Memory B cell (primary cell): ENCODE data around the gene ZBTB37.
A peak's percentile ranks its signal among the peaks of the same experiment; 100 is the strongest.
"Not testable (repeated sequence)": the region's sequence is repeated elsewhere in the genome, so short reads cannot be mapped to it uniquely, and the experiment has no call there.

Experiments
- ATAC-seq: fragments of 150-1000 bp; cut with Tn5 transposase; 2 replicates; pipeline ENCODE4 v1.10.0; 2021; ENCODE audit warnings: low read depth, mild to moderate bottlenecking, moderate library complexity
- DNase-seq, 2 donors: peaks; one replicate each; pipeline ENCODE4 v3.0.0; 2022; ENCODE audit warnings: low spot score in 2 of 2
- H3K27ac Mint-ChIP-seq: one replicate; pipeline ENCODE4 v1.8.0; 2022; ENCODE audit warnings: mild to moderate bottlenecking, moderate library complexity, mixed read lengths
- H3K27me3 Mint-ChIP-seq: one replicate; pipeline ENCODE4 v1.8.0; 2022; ENCODE audit warnings: mixed read lengths
- H3K36me3 Mint-ChIP-seq: one replicate; pipeline ENCODE4 v1.8.0; 2022; ENCODE audit warnings: mild to moderate bottlenecking, mixed read lengths
- H3K4me1 Mint-ChIP-seq: one replicate; pipeline ENCODE4 v1.8.0; 2022; ENCODE audit warnings: mixed read lengths
- H3K4me3 Mint-ChIP-seq: one replicate; pipeline ENCODE4 v1.8.0; 2022; ENCODE audit warnings: mild to moderate bottlenecking, moderate library complexity, mixed read lengths
- H3K9me3 Mint-ChIP-seq: one replicate; pipeline ENCODE4 v1.8.0; 2022; ENCODE audit warnings: mixed read lengths

ZBTB37 gene

GRCh38 chr1:173860065-173860464, 8.1 kb upstream of the ZBTB37 start:
- Mint-ChIP-seq H3K36me3 (peaks cover 30% of the 10 kb centered on the region), H3K27ac (no peak overlapping the region), H3K4me3 (no peak overlapping the region), H3K4me1 (peaks cover 13% of the 10 kb centered on the region), H3K27me3 (no peaks in the 10 kb centered on the region), H3K9me3 (no peaks in the 10 kb centered on the region)
- no peak for ATAC-seq
- DNase-seq, result no peak

DNA sequence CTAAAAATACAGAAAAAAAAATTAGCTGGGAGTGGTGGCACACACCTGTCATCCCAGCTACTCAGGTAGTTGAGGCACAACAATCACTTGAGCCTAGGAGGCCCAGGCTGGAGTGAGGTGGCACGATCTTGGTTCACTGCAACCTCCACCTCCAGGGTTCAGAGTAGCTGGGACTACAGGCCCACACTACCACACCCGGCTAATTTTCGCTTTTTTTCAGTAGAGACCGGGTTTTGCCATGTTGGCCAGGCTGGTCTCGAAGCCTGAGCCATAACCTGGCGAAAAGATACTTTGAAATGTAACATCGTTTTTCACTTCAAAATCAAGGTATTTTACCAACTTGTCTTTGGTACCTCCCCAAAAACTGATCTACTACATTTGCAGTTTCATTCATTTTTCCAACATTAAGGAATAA, 6.4 kb upstream of the ZBTB37 start:
- Mint-ChIP-seq H3K27ac (peak overlapping the region; percentile 92), H3K9me3 (no peaks in the 10 kb centered on the region), H3K4me3 (no peak overlapping the region), H3K4me1 (peaks cover 30% of the 10 kb centered on the region), H3K27me3 (no peaks in the 10 kb centered on the region), H3K36me3 (peaks cover 33% of the 10 kb centered on the region)
- DNase-seq, result no peak
- ATAC-seq, result no peak

DNA sequence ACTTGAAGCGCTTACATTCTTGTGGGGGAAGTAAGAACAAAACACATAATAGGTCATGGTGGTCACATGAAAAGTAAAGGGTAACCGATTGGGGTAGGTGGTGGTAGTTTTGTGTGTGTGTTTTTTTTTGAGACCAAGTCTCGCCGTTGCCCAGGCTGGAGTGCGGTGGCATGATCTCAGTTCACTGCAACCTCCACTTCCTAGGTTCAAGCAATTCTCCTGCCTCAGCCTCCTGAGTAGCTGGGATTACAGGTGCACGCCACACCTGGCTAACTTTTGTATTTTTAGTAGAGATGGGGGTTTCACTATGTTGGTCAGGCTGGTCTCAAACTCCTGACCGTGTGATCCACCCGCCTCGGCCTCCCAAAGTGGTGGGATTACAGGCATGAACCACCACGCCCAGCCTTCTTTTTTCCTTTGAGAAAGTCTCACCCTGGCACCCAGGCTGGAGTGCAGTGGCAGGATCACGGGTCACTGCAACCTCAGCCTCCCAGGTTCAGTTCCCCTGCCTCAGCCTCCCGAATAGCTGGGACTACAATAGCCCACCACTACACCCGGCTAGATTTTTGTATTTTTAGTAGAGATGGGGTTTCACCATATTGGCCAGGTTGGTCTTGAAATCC, 5.9 kb upstream of the ZBTB37 start:
- DNase-seq, ATAC-seq, H3K27me3 Mint-ChIP-seq, H3K9me3 Mint-ChIP-seq, H3K4me3 Mint-ChIP-seq: not testable (repeated sequence)
- peak overlapping the region; percentile 92 for H3K27ac Mint-ChIP-seq
- peaks cover 35% of the 10 kb centered on the region for H3K36me3 Mint-ChIP-seq
- peaks cover 32% of the 10 kb centered on the region for H3K4me1 Mint-ChIP-seq

DNA sequence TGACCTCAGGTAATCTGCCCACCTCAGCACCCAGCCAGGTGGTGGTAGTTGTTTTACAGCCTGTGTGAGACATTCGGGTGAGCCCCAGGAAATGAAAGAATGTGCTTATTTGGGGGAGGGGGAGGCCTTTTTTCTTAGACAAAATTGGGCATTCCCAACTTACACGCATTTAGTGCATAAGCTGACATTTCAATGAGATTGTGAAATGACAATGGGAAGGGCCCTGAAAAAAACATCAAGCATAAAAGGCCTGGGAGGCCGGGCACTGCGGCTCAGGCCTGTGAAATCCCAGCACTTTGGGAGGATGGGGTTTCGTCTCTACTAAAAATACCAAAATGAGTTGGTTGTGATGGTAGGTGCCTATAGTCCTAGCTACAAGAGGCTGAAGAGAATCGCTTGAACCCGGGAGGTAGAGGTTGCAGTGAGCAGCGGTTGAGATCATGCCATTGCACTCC, 5.4 kb upstream of the ZBTB37 start:
- Mint-ChIP-seq H3K27me3 (no peaks in the 10 kb centered on the region), H3K9me3 (no peaks in the 10 kb centered on the region), H3K36me3 (peaks cover 35% of the 10 kb centered on the region), H3K4me1 (peaks cover 32% of the 10 kb centered on the region), H3K27ac (peak overlapping the region; percentile 92), H3K4me3 (no peak overlapping the region)
- DNase-seq (no peak), ATAC-seq (no peak)

DNA sequence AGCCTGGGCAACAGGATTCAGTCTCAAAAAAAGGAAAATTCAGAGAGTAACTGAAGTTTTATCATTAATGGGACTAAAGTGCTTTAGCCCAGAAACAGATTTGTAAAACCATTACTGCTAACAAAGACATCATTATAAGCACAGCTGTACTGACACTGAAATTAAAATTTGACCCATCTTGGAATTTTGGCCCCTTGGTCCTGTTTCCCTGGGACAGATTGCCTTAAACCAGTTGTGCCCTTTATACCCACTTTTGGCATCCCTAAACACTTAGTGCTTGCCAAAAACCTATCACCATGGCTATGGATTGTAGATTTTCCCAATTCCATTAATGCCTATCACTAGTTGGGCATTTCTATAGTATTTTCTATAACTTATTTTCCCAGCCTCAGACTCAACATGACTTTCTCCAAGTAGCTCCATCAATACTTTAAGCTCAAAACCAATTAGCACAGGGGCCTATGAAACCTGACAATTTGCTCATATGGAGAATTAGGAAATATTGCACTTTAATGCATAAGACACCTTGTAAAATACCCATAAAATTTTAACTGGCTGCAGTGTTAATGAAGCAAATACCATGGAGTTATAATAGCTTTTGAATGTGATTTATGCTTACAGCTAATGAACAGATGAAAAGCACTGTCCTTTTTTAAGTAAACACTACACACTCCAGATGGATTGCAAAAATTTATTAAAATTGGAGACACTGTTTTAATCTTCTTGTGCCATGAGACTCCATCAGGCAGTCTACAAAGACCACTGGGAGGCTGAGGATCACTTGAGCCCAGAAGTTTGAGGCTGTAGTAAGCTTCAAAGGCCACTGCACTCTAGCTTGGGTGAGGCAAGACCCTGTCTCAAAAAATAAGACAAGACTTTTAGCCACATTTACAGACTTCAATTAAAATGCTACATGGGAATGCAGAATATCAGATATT, 4.7 kb upstream of the ZBTB37 start:
- Mint-ChIP-seq H3K27me3 (no peaks in the 10 kb centered on the region), H3K4me3 (no peak overlapping the region), H3K27ac (peak overlapping the region; percentile 92), H3K36me3 (peaks cover 35% of the 10 kb centered on the region), H3K9me3 (no peaks in the 10 kb centered on the region), H3K4me1 (peaks cover 32% of the 10 kb centered on the region)
- ATAC-seq, result no peak
- no peak for DNase-seq

DNA sequence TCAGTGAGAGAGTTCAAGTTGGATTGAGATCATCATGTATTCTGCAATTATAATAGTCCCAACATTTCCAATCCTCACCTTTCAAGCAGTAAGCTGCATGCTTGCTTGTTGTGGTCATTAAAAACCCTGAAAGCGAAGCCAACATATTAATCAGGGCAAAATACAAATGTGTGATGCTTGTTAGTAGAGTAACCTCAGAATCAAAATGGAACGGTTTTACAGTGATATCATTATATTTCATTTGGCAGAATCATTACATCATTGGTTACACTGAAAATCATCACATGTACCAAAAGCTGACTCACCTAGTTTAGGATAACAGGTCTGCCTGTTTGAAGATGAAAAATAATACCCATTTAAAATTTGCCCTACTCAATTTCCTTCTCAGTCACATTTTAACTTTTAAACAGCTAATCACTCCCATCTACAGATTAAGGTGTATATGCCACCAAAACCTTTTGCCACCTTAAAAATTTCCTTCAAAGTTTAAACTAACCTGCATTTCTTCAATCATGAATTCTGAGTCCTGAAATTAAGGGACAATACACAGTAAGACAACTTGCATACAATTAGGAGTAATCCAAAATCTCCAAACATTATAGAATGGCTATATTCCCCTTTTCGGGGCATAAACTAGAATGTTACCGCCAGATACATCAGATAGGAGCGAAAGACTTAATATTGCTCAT, 3.9 kb upstream of the ZBTB37 start:
- peaks cover 35% of the 10 kb centered on the region for H3K36me3 Mint-ChIP-seq
- H3K4me1 Mint-ChIP-seq, result peaks cover 37% of the 10 kb centered on the region
- ATAC-seq (no peak), DNase-seq (no peak)
- H3K9me3 Mint-ChIP-seq, result no peaks in the 10 kb centered on the region
- H3K27ac Mint-ChIP-seq, result peak overlapping the region; percentile 92
- H3K4me3 Mint-ChIP-seq, result peak overlapping the region; percentile 93
- no peaks in the 10 kb centered on the region for H3K27me3 Mint-ChIP-seq

DNA sequence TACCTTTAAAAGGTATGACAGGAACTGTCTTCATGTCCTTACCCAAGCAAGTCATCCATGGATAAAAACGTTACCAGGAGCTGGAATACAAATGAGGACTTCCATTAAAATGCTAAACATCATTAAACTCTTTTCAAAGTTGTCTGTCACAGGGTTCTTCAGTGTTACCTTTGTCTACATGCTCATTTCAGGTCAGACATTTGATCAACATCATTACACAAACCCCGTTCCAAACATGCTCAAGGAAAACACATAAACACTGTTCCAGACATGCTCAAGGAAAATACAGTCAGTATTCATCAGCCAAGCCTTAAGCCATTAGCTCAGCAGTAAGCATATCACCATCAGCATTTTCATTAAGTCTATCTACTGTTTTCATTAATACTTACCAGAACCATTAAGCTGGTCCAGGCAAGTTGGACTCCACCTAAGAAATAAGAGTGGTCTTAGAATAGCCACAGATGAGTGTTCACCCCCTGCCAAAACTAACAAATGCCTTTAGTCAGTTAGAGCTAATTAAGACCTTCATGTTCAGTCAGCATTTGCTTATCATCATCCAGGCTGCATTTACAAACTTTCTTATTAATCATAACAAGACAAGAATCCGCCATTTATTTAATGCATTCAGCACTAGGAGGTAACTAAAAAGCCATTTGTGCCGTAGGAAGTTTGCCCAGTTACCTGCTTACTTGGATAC, 2.6 kb upstream of the ZBTB37 start:
- Mint-ChIP-seq H3K4me1 (peaks cover 43% of the 10 kb centered on the region), H3K27ac (peak overlapping the region; percentile 92), H3K36me3 (peaks cover 39% of the 10 kb centered on the region), H3K4me3 (peak overlapping the region; percentile 93), H3K9me3 (no peaks in the 10 kb centered on the region), H3K27me3 (no peaks in the 10 kb centered on the region)
- ATAC-seq, result no peak
- no peak for DNase-seq

DNA sequence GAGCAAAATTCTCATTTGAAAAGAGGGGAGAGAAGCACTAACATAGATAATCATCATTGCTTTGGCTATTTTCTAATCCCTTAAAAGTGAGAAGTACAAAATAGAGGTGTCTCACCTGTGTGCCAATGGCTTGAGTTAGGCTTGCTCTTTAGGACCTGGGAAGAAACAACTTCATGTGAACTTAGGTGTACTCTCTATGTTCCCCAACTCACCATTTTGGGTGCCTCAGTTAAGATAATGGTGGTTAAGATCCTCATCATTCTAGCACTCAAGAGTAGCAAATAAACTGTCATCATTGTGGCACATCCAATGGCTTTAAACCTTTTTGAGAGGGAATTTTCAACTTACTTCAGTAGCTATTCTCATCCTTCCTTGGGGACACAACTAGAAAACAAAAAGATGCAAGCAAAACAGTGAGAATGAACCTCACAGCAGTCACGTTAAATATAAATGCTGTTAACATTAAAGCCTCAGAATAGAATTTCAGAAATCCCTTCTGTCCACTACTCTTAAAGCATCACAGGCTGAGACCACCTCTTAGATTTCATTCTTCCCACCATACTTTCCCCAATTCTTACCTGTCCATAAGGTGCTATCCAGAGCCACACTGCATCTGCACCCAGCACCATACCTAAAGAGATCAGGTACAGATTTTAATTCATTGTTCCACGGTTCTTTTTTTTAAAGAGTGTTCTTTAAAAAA, 1.6 kb upstream of the ZBTB37 start:
- Mint-ChIP-seq H3K4me1 (peaks cover 47% of the 10 kb centered on the region), H3K4me3 (peak overlapping the region; percentile 93), H3K36me3 (peaks cover 43% of the 10 kb centered on the region), H3K27ac (peak overlapping the region; percentile 92), H3K27me3 (no peaks in the 10 kb centered on the region), H3K9me3 (no peaks in the 10 kb centered on the region)
- ATAC-seq, result no peak
- DNase-seq, result no peak

DNA sequence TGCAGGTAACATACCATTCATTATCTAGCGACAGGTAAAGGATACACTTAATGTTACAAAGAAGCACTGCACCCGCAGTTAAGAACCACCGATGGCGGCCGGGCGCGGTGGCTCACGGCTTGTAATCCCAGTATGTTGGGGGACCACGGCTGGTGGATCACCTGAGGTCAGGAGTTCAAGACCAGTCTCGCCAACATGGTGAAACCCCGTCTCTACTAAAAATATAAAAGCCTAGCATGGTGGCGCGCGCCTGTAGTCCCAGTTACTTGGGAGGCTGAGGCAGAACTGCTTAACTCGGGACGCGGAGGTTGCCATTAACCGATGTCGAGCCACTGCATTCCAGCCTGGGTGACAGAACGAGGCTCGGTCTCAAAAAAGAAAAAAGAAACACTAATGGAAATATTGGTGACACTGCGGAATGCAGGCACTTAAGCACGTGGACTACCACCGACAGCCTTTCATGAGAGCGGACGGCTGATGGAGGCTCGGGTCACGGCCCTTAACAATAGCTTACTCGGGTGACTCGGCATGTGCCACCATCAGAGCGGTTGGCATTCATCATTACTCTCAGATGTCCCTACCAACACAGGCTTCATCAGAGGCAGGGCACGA, 933 bp upstream of the ZBTB37 start:
- no peaks in the 10 kb centered on the region for H3K9me3 Mint-ChIP-seq
- H3K36me3 Mint-ChIP-seq, result peaks cover 40% of the 10 kb centered on the region
- ATAC-seq, result no peak
- H3K27me3 Mint-ChIP-seq, result no peaks in the 10 kb centered on the region
- H3K4me1 Mint-ChIP-seq, result peaks cover 48% of the 10 kb centered on the region
- H3K4me3 Mint-ChIP-seq, result peak overlapping the region; percentile 93
- DNase-seq, result no peak
- peak overlapping the region; percentile 92 for H3K27ac Mint-ChIP-seq

GRCh38 chr1:173867753-173868265, 371 bp upstream of the ZBTB37 start, which contains the start of gene GAS5:
GAS5 (minus strand) TSS chr1:173867989.
- Mint-ChIP-seq H3K27ac (peak within 1 kb of the TSS; percentile 92), H3K27me3 (no peaks in the 10 kb centered on the region), H3K4me3 (peak within 1 kb of the TSS; percentile 93), H3K4me1 (peaks cover 49% of the 10 kb centered on the region), H3K36me3 (peaks cover 40% of the 10 kb centered on the region), H3K9me3 (no peaks in the 10 kb centered on the region)
- ATAC-seq (peak; percentile 72), DNase-seq (peak; percentile 89 to 96)

GRCh38 chr1:173869021-173869359, 810 bp downstream of the ZBTB37 start:
- DNase-seq (no peak), ATAC-seq (no peak)
- Mint-ChIP-seq H3K4me1 (peaks cover 47% of the 10 kb centered on the region), H3K9me3 (no peaks in the 10 kb centered on the region), H3K27me3 (no peaks in the 10 kb centered on the region), H3K27ac (peak overlapping the region; percentile 92), H3K4me3 (peak overlapping the region; percentile 93), H3K36me3 (peaks cover 37% of the 10 kb centered on the region)

DNA sequence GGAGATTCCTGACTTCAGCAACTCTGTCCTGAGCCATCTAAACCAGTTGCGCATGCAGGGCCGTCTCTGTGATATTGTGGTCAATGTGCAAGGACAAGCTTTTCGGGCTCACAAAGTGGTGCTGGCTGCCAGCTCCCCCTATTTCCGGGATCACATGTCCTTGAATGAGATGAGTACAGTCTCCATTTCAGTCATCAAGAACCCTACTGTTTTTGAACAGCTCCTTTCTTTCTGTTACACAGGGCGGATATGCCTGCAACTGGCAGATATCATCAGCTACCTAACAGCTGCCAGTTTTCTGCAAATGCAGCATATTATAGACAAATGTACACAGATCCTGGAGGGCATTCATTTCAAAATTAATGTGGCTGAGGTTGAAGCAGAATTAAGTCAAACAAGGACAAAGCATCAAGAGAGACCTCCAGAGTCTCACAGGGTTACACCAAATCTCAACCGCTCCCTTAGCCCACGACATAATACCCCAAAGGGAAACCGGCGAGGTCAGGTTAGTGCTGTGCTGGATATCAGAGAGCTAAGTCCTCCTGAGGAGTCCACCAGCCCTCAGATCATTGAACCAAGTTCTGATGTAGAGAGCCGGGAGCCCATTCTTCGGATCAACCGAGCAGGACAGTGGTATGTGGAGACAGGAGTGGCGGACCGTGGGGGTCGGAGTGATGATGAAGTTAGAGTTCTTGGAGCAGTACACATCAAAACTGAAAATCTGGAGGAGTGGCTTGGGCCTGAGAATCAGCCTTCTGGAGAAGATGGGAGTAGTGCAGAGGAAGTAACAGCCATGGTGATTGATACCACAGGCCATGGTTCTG, 2.3 kb downstream of the ZBTB37 start:
- H3K27ac Mint-ChIP-seq, result peak overlapping the region; percentile 67
- no peaks in the 10 kb centered on the region for H3K27me3 Mint-ChIP-seq
- H3K4me3 Mint-ChIP-seq, result no peak overlapping the region
- peaks cover 27% of the 10 kb centered on the region for H3K36me3 Mint-ChIP-seq
- H3K4me1 Mint-ChIP-seq, result peaks cover 33% of the 10 kb centered on the region
- H3K9me3 Mint-ChIP-seq, result no peaks in the 10 kb centered on the region
- no peak for ATAC-seq
- DNase-seq, result no peak
